ENCODE measurements around the gene MFAP3L.

GRCh38 chr4:169940460-169940859 lies 85.7 kb downstream of the MFAP3L start:
- no peak for TF ChIP-seq CTCF (conservative IDR thresholded peaks at IDR 0.05; ENCODE audit: low read depth, low read length)
- TF ChIP-seq EZH2phosphoT487 (IDR thresholded peaks at IDR 0.05; ENCODE audit: borderline replicate concordance, low read length): no peak
- TF ChIP-seq EZH2 (IDR thresholded peaks at IDR 0.05; ENCODE audit: low read length, unreplicated experiment): no peak

Measured in PC-3 (cell line).